GM12878 (cell line): Measurements from ENCODE around the gene GSTO1. TPM values are rescaled to one million over a fixed set of nuclear protein-coding genes. Genes with fewer than 3 reads are reported as not detected.
A peak's percentile ranks its signal among the peaks of the same experiment; 100 is the strongest.

Experiments used
- BCL11A ChIP-seq: IDR thresholded peaks from 2 replicates; pipeline ENCODE4 v1.6.1; 2011; ENCODE audit warnings: low read depth, low read length
- HDAC2 ChIP-seq: fragments of 200-600 bp; sonication (generic); IDR thresholded peaks from 2 replicates; pipeline ENCODE4 v1.6.1; 2017
- MEF2A ChIP-seq: IDR thresholded peaks from 2 replicates; pipeline ENCODE4 v1.6.1; 2011; ENCODE audit warnings: low read depth, mild to moderate bottlenecking, low read length, moderate library complexity; ENCODE audit not compliant: insufficient read depth
- PAX8 ChIP-seq: fragments of 450-650 bp; IDR thresholded peaks from 2 replicates; pipeline ENCODE4 v1.6.1; 2017; ENCODE audit warnings: mild to moderate bottlenecking, moderate library complexity
- RUNX3 ChIP-seq: IDR thresholded peaks from 2 replicates; pipeline ENCODE4 v1.6.1; 2012; ENCODE audit warnings: low read length, inconsistent platforms
- TCF3 ChIP-seq: IDR thresholded peaks from 2 replicates; pipeline ENCODE4 v1.6.1; 2012; ENCODE audit warnings: low read depth, mild to moderate bottlenecking, low read length, borderline replicate concordance; ENCODE audit not compliant: insufficient read depth
- ZBTB40 ChIP-seq: fragments of 450-650 bp; IDR thresholded peaks from 2 replicates; pipeline ENCODE4 v1.6.1; 2016; ENCODE audit warnings: mild to moderate bottlenecking, moderate library complexity, borderline replicate concordance
- polyA plus RNA-seq, 11 experiments: library from polyadenylated mRNA; depleted of rRNA in 4 of 11; unstranded in 6 of 11; stranded (reverse) in 5 of 11; fragments of >200 nt; fragmentation: Nextera tagmentation in 4 of 11; fragmentation: Illumina TruSeq in 1 of 11; extraction: Ambion mirVana in 4 of 11; extraction: Trizol in 1 of 11; gene quantifications; 1 replicate in 1 of 11; 2 replicates in 10 of 11; pipeline versions ENCODE4 v1.2.1 to v1.2.3, GENCODE V29; 2011 to 2016; ENCODE audit warnings: inconsistent platforms in 2 of 11, missing spikeins in 2 of 11, low read depth in 1 of 11
- total RNA-seq, 4 experiments: library from RNA; depleted of rRNA in 3 of 4; stranded (reverse); fragments of >200 nt in 3 of 4; fragmentation: Illumina TruSeq in 1 of 4; extraction: Trizol in 1 of 4; gene quantifications; 2 replicates each; pipeline versions ENCODE4 v1.2.1 to v1.2.3, GENCODE V29; 2013 to 2021
- TF ChIP-seq, protein P1 (sequence below): fragments of 450-650 bp; IDR thresholded peaks from 2 replicates; pipeline ENCODE4 v1.6.1; 2017; ENCODE audit warnings: mild to moderate bottlenecking

Gene GSTO1
- total and polyA plus RNA-seq, 10 of the 15 experiments (the other 5 are each of a cell fraction or from before 2014, with no cell fraction given) = 53.1 to 197 (median 112) TPM

GRCh38 chr10:104308439-104308903 is 53.8 kb downstream of the GSTO1 start (continued):
- peak; percentile 86 for TF ChIP-seq RUNX3
- TF ChIP-seq MEF2A = no peak
- TF ChIP-seq, protein P1, sequence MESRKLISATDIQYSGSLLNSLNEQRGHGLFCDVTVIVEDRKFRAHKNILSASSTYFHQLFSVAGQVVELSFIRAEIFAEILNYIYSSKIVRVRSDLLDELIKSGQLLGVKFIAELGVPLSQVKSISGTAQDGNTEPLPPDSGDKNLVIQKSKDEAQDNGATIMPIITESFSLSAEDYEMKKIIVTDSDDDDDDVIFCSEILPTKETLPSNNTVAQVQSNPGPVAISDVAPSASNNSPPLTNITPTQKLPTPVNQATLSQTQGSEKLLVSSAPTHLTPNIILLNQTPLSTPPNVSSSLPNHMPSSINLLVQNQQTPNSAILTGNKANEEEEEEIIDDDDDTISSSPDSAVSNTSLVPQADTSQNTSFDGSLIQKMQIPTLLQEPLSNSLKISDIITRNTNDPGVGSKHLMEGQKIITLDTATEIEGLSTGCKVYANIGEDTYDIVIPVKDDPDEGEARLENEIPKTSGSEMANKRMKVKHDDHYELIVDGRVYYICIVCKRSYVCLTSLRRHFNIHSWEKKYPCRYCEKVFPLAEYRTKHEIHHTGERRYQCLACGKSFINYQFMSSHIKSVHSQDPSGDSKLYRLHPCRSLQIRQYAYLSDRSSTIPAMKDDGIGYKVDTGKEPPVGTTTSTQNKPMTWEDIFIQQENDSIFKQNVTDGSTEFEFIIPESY = no peak
- no peak for TF ChIP-seq BCL11A
- no peak for TF ChIP-seq ZBTB40
- no peak for TF ChIP-seq PAX8
- no peak for TF ChIP-seq TCF3
- TF ChIP-seq HDAC2 = no peak
